ENCODE data around the gene ULK3. TPM values are rescaled to one million over a fixed set of nuclear protein-coding genes. Genes with fewer than 3 reads are reported as not detected.

ULK3 gene
- total and polyA plus RNA-seq, 2 donors (not counting 3 experiments of a cell fraction or from before 2014, with no cell fraction given), result 36.0 to 48.6 TPM

- Histone ChIP-seq H3K36me3 (ENCODE audit: control insufficient read depth in 2 of 2, extremely low read depth in 1 of 2, insufficient read depth in 2 of 2, low read length in 2 of 2) (peaks cover 0 to 8% of the 10 kb centered on the region in 2 experiments), H3K9me1 (replicated peaks; ENCODE audit: control insufficient read depth, extremely low read depth, insufficient read depth, low read length) (no peaks in the 10 kb centered on the region), H3K4me3 (replicated peaks in 1 of 3; ENCODE audit: insufficient read depth in 1 of 3, low read depth in 1 of 3, low read length in 3 of 3) (no peak overlapping the region), H3K79me2 (ENCODE audit: control insufficient read depth, insufficient read depth, low read length) (peaks cover 6% of the 10 kb centered on the region), H2AFZ (ENCODE audit: low read depth, low read length) (no peak overlapping the region), H3K9me3 (replicated peaks; ENCODE audit: control insufficient read depth, insufficient read depth, low read length) (no peaks in the 10 kb centered on the region), H3K27me3 (ENCODE audit: control insufficient read depth in 2 of 2, insufficient read depth in 2 of 2, low read length in 2 of 2) (no peaks in the 10 kb centered on the region), H3K4me2 (ENCODE audit: insufficient read depth, low read length) (no peak overlapping the region), H3K9ac (replicated peaks; ENCODE audit: extremely low read depth, insufficient read depth, low read length) (no peak overlapping the region), H3K4me1 (ENCODE audit: control insufficient read depth, extremely low read depth, insufficient read depth, low read length) (peaks cover 12% of the 10 kb centered on the region), H4K20me1 (replicated peaks; ENCODE audit: control insufficient read depth, extremely low read depth, insufficient read depth, low read length) (no peaks in the 10 kb centered on the region), H3K27ac (ENCODE audit: insufficient read depth, low read depth, low read length) (no peak overlapping the region)
- DNase-seq (ENCODE audit: low read depth, low spot score) (no peak), FAIRE-seq (no peak)
- TF ChIP-seq POLR2A (IDR thresholded peaks at IDR 0.05; ENCODE audit: low read depth, low read length) (no peak), POLR2AphosphoS5 (IDR thresholded peaks at IDR 0.05; ENCODE audit: insufficient read depth, low read depth, low read length) (no peak), JUN (IDR thresholded peaks at IDR 0.05; ENCODE audit: borderline replicate concordance, insufficient read depth, insufficient read length, low read depth) (no peak), GATA2 (IDR thresholded peaks at IDR 0.05; ENCODE audit: insufficient read depth, insufficient read length, low read depth, low read length) (no peak), MYC (IDR thresholded peaks at IDR 0.05; ENCODE audit: low read depth, low read length) (no peak)
- TF ChIP-seq, protein P1, sequence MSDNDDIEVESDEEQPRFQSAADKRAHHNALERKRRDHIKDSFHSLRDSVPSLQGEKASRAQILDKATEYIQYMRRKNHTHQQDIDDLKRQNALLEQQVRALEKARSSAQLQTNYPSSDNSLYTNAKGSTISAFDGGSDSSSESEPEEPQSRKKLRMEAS (IDR thresholded peaks at IDR 0.05; ENCODE audit: insufficient read depth, insufficient read length), result no peak
- intact Hi-C loops (cut with micrococcal nuclease) (no loop called here), dilution Hi-C loops (cut with MboI; ENCODE audit: extremely low pct_ligation_motif_present, low sequenced_read_pairs) (no loop called here)
- ChIA-PET POLR2A (no interaction called here), CTCF (interaction anchor here (2.8 kb wide), 1 partner anchor 9 kb away, joined by 17 read pairs; no protein-coding TSS in a partner anchor)
- BruUV-seq (replicated peaks), result no TSS peak
These were observed 49.4 kb upstream of the ULK3 start for GRCh38 chr15:74892313-74892712.

DNA sequence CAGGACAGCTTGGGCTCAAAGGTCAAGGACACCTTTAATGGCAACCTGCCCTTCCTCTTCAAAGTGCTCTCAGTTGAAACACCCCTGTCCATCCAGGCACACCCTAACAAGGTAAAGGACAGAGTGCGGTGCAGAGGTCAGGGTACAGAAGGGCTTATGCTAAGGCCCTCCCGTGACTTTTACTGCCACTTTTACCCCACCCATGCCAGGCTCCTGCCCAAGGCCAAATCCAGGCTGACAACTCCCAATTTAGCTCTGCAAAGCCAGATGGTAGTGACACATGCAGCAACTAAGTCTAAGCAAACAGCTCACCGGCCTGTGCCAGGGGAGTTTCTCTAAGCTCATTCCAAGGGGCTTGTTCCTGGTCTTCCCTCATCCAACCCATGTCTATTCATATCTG, 48.5 kb upstream of the ULK3 start:
- H3K27me3 ChIP-seq (ENCODE audit: control insufficient read depth in 2 of 2, insufficient read depth in 2 of 2, low read length in 2 of 2), result no peaks in the 10 kb centered on the region
- H3K4me1 ChIP-seq (ENCODE audit: control insufficient read depth, extremely low read depth, insufficient read depth, low read length), result peaks cover 12% of the 10 kb centered on the region
- no peak overlapping the region for H2AFZ ChIP-seq (ENCODE audit: low read depth, low read length)
- H3K27ac ChIP-seq (ENCODE audit: insufficient read depth, low read depth, low read length), result no peak overlapping the region
- TF ChIP-seq POLR2AphosphoS5 (IDR thresholded peaks at IDR 0.05; ENCODE audit: insufficient read depth, low read depth, low read length), result no peak
- no peak for TF ChIP-seq GATA2 (IDR thresholded peaks at IDR 0.05; ENCODE audit: insufficient read depth, insufficient read length, low read depth, low read length)
- TF ChIP-seq, protein P1 (IDR thresholded peaks at IDR 0.05; ENCODE audit: insufficient read depth, insufficient read length), result no peak
- TF ChIP-seq POLR2A (IDR thresholded peaks at IDR 0.05; ENCODE audit: low read depth, low read length), result no peak
- no peak for TF ChIP-seq JUN (IDR thresholded peaks at IDR 0.05; ENCODE audit: borderline replicate concordance, insufficient read depth, insufficient read length, low read depth)
- TF ChIP-seq FOS (IDR thresholded peaks at IDR 0.05; ENCODE audit: borderline replicate concordance, insufficient read depth, low read length), result no peak
- TF ChIP-seq EZH2 (IDR thresholded peaks at IDR 0.05; ENCODE audit: borderline replicate concordance, low read depth, low read length, severe bottlenecking), result no peak
- TF ChIP-seq, protein P2, sequence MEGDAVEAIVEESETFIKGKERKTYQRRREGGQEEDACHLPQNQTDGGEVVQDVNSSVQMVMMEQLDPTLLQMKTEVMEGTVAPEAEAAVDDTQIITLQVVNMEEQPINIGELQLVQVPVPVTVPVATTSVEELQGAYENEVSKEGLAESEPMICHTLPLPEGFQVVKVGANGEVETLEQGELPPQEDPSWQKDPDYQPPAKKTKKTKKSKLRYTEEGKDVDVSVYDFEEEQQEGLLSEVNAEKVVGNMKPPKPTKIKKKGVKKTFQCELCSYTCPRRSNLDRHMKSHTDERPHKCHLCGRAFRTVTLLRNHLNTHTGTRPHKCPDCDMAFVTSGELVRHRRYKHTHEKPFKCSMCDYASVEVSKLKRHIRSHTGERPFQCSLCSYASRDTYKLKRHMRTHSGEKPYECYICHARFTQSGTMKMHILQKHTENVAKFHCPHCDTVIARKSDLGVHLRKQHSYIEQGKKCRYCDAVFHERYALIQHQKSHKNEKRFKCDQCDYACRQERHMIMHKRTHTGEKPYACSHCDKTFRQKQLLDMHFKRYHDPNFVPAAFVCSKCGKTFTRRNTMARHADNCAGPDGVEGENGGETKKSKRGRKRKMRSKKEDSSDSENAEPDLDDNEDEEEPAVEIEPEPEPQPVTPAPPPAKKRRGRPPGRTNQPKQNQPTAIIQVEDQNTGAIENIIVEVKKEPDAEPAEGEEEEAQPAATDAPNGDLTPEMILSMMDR (IDR thresholded peaks at IDR 0.05; ENCODE audit: extremely low read depth in 1 of 2, insufficient read depth in 1 of 2, low read depth in 1 of 2, low read length in 2 of 2), result no peak
- no peak for TF ChIP-seq MYC (IDR thresholded peaks at IDR 0.05; ENCODE audit: low read depth, low read length)
- H3K9me3 ChIP-seq (replicated peaks; ENCODE audit: control insufficient read depth, insufficient read depth, low read length), result no peaks in the 10 kb centered on the region
- intact Hi-C loops (cut with micrococcal nuclease), result no loop called here
- ChIA-PET CTCF (interaction anchor here (2.8 kb wide), 1 partner anchor 10 kb away, joined by 17 read pairs; no protein-coding TSS in a partner anchor), POLR2A (no interaction called here)
- FAIRE-seq, result no peak
- no peaks in the 10 kb centered on the region for H3K9me1 ChIP-seq (replicated peaks; ENCODE audit: control insufficient read depth, extremely low read depth, insufficient read depth, low read length)
- peaks cover 0 to 8% of the 10 kb centered on the region in 2 experiments for H3K36me3 ChIP-seq (ENCODE audit: control insufficient read depth in 2 of 2, extremely low read depth in 1 of 2, insufficient read depth in 2 of 2, low read length in 2 of 2)
- no peak for DNase-seq (ENCODE audit: low read depth, low spot score)
- dilution Hi-C loops (cut with MboI; ENCODE audit: extremely low pct_ligation_motif_present, low sequenced_read_pairs), result no loop called here
- no TSS peak for BruUV-seq (replicated peaks)
- H3K4me2 ChIP-seq (ENCODE audit: insufficient read depth, low read length), result no peak overlapping the region
- no peaks in the 10 kb centered on the region for H4K20me1 ChIP-seq (replicated peaks; ENCODE audit: control insufficient read depth, extremely low read depth, insufficient read depth, low read length)
- peaks cover 6% of the 10 kb centered on the region for H3K79me2 ChIP-seq (ENCODE audit: control insufficient read depth, insufficient read depth, low read length)
- no peak overlapping the region for H3K9ac ChIP-seq (replicated peaks; ENCODE audit: extremely low read depth, insufficient read depth, low read length)
- no peak overlapping the region for H3K4me3 ChIP-seq (replicated peaks in 1 of 3; ENCODE audit: insufficient read depth in 1 of 3, low read depth in 1 of 3, low read length in 3 of 3)

Measured in endothelial cell of umbilical vein (primary cell).